Measurements from ENCODE around the gene SYCN. TPM values are rescaled to one million over a fixed set of nuclear protein-coding genes. Genes with fewer than 3 reads are reported as not detected.

Gene SYCN
- total and polyA plus RNA-seq, 2 of the 13 experiments (the other 11 are each of a cell fraction or from before 2014, with no cell fraction given): not detected

DNA sequence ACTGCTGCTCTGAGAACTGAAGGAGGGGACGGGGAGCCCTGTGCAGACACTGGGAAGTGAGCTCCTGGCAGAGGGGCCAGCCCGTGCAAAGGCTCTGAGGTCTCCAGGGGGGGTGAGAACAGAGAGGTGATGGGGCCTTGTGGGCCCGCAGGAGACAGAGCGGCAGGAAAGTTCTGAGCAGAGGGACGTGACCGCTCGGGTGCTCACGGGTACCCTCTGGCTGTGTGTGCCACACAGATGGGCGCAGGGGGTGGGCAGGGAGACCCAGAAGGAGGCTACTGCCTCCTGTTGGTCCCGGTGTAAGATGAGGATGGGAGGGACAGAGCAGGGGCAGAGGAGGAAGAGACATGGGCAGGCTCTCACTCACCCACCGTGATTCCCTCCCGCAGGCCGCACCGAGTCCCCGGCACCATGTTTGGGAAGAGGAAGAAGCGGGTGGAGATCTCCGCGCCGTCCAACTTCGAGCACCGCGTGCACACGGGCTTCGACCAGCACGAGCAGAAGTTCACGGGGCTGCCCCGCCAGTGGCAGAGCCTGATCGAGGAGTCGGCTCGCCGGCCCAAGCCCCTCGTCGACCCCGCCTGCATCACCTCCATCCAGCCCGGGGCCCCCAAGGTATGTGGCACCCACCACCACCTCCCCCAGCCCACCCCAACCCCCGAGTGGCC is 34.8 kb downstream of the SYCN start:
- FAIRE-seq: no peak
- CTCF ChIA-PET (ENCODE audit: low intra/inter-chr PET ratio, low total read pairs): no interaction called here
- BruUV-seq (replicated peaks): no TSS peak
- Histone ChIP-seq H4K20me1 (ENCODE audit: insufficient read depth, low read length) (peaks cover 2% of the 10 kb centered on the region; the same call in 1 of the 2 replicates), H3K4me2 (ENCODE audit: low read depth, low read length) (no peak overlapping the region), H3K27ac (ENCODE audit: extremely low read length, insufficient read depth, low read length) (no peak overlapping the region), H3K79me2 (ENCODE audit: insufficient read depth, low read length) (no peaks in the 10 kb centered on the region), H3K4me3 (replicated peaks in 1 of 3; ENCODE audit: insufficient read depth in 1 of 3, low read depth in 2 of 3, low read length in 3 of 3) (no peak overlapping the region), H3K9me3 (ENCODE audit: low read length) (no peaks in the 10 kb centered on the region), H3K4me1 (ENCODE audit: insufficient read depth, low read length) (peaks cover 50% of the 10 kb centered on the region), H3K36me3 (replicated peaks in 1 of 2; ENCODE audit: control insufficient read depth in 1 of 2, insufficient read depth in 2 of 2, low read length in 2 of 2) (peaks cover 10 to 24% of the 10 kb centered on the region in 2 experiments; a peak in 4 of 5 replicates), H3K9ac (ENCODE audit: insufficient read depth, low read depth, low read length) (no peak overlapping the region), H2AFZ (ENCODE audit: low read length) (no peak overlapping the region), H3K27me3 (ENCODE audit: control insufficient read depth in 1 of 2, insufficient read depth in 2 of 2, low read length in 2 of 2) (no peaks in the 10 kb centered on the region; a peak in 1 of 5 replicates)
- 97% methylated on average over 19 of the region's 36 CpGs for WGBS (ENCODE audit: low lambda C conversion rate)
- in situ Hi-C loops (cut with HindIII; ENCODE audit: extremely low pct_ligation_motif_present, low pct_unique_long_range_greater_than_20kb) (no loop called here), intact Hi-C loops (cut with micrococcal nuclease; ENCODE audit: unreplicated experiment) (no loop called here)
- DNase-seq (ENCODE audit: low spot score): no peak
- POLR2A ChIA-PET: no interaction called here
- ATAC-seq: no peak
- no peak for TF ChIP-seq XRCC5 (optimal IDR thresholded peaks at IDR 0.05; ENCODE audit: low read length)
- no peak for TF ChIP-seq THAP11 (CRISPR knock-in tag; IDR thresholded peaks at IDR 0.05)
- TF ChIP-seq HNF1A (IDR thresholded peaks at IDR 0.05; ENCODE audit: low read depth): no peak
- TF ChIP-seq HNF1A (CRISPR knock-in tag; IDR thresholded peaks at IDR 0.05; ENCODE audit: borderline replicate concordance): no peak
- no peak for TF ChIP-seq EHMT2 (IDR thresholded peaks at IDR 0.05; ENCODE audit: borderline replicate concordance, low read depth, low read length)
- TF ChIP-seq ZNF101 (CRISPR knock-in tag; IDR thresholded peaks at IDR 0.05; ENCODE audit: borderline replicate concordance, low read depth): no peak
- no peak for TF ChIP-seq MTF1 (CRISPR knock-in tag; IDR thresholded peaks at IDR 0.05)
- TF ChIP-seq REST (IDR thresholded peaks at IDR 0.05; ENCODE audit: borderline replicate concordance in 1 of 2, low read depth in 1 of 2, low read length in 2 of 2): no peak
- TF ChIP-seq ZNF747 (CRISPR knock-in tag; IDR thresholded peaks at IDR 0.05; ENCODE audit: borderline replicate concordance): no peak
- no peak for TF ChIP-seq NAIF1 (CRISPR knock-in tag; IDR thresholded peaks at IDR 0.05; ENCODE audit: borderline replicate concordance)
- TF ChIP-seq, protein P1, sequence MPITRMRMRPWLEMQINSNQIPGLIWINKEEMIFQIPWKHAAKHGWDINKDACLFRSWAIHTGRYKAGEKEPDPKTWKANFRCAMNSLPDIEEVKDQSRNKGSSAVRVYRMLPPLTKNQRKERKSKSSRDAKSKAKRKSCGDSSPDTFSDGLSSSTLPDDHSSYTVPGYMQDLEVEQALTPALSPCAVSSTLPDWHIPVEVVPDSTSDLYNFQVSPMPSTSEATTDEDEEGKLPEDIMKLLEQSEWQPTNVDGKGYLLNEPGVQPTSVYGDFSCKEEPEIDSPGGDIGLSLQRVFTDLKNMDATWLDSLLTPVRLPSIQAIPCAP (CRISPR knock-in tag; IDR thresholded peaks at IDR 0.05; ENCODE audit: low read depth): no peak
- no peak for TF ChIP-seq ZNF704 (CRISPR knock-in tag; IDR thresholded peaks at IDR 0.05; ENCODE audit: borderline replicate concordance)
- TF ChIP-seq KLF6 (CRISPR knock-in tag; IDR thresholded peaks at IDR 0.05): no peak
- no peak for TF ChIP-seq ZNF777 (CRISPR knock-in tag; IDR thresholded peaks at IDR 0.05)
- no peak for TF ChIP-seq ZNF224 (CRISPR knock-in tag; IDR thresholded peaks at IDR 0.05)
